ENCODE measurements around the gene PRIM1.
"Not testable (repeated sequence)": the region's sequence is repeated elsewhere in the genome, so short reads cannot be mapped to it uniquely, and the experiment has no call there.

DNA sequence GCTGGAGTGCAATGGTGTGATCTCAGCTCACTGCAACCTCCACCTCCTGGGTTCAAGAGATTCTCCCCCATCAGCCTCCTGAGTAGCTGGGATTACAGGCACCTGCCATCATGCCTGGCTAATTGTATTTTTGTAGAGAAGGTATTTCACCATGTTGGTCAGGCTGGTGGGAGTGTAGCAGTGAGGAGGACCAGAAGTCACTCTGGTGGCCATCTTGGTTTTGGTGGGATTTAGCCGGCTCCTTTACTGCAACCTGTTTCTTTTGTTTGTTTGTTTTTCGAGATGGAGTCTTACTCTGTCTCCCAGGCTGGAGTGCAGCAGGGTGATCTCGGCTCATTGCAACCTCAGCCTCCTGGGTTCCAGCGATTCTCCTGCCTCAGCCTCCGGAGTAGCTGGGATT is 47.6 kb downstream of the PRIM1 start:
- TF ChIP-seq, protein P1, sequence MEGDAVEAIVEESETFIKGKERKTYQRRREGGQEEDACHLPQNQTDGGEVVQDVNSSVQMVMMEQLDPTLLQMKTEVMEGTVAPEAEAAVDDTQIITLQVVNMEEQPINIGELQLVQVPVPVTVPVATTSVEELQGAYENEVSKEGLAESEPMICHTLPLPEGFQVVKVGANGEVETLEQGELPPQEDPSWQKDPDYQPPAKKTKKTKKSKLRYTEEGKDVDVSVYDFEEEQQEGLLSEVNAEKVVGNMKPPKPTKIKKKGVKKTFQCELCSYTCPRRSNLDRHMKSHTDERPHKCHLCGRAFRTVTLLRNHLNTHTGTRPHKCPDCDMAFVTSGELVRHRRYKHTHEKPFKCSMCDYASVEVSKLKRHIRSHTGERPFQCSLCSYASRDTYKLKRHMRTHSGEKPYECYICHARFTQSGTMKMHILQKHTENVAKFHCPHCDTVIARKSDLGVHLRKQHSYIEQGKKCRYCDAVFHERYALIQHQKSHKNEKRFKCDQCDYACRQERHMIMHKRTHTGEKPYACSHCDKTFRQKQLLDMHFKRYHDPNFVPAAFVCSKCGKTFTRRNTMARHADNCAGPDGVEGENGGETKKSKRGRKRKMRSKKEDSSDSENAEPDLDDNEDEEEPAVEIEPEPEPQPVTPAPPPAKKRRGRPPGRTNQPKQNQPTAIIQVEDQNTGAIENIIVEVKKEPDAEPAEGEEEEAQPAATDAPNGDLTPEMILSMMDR (IDR thresholded peaks at IDR 0.05) = not testable (repeated sequence)
- not testable (repeated sequence) for TF ChIP-seq POLR2A (IDR thresholded peaks at IDR 0.05)
